Muscle of back (tissue), 11 donors: Measurements from ENCODE around the gene SMS. TPM values are rescaled to one million over a fixed set of nuclear protein-coding genes. Genes with fewer than 3 reads are reported as not detected.

Experiments used
- DNase-seq, 3 donors: peaks; one replicate each; pipeline versions ENCODE4 v3.0.0 to v3.0.0-alpha.2; 2013
- polyA plus RNA-seq, 10 donors: library from polyadenylated mRNA; unstranded; fragments of 120-200 nt; gene quantifications; one replicate each; pipeline ENCODE4 v1.2.1, GENCODE V29; 2013; ENCODE audit not compliant: insufficient read length in 10 of 10

The SMS gene
- polyA plus RNA-seq, 10 donors: 69.0 to 99.4 (median 89.3) TPM

DNA sequence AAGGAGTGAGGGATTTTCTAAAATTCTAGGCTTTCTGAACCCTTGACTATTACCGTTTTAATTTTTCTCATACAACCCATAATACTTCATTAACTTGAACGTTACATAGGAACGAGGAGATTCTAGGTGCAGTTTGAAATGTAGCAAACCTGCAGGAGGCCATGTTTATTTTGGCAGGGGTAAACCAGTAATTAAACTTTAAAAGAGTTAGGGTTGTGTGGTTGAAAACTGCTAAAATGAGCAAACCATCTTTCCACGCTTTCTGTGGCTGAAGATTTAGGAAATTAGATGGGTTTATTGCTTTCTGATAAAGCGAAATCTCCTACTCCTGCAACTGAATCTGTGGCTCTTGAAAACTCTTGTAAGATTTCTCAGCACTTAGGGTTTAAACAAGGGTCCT, 93.3 kb downstream of the SMS start:
- no peak for DNase-seq

DNA sequence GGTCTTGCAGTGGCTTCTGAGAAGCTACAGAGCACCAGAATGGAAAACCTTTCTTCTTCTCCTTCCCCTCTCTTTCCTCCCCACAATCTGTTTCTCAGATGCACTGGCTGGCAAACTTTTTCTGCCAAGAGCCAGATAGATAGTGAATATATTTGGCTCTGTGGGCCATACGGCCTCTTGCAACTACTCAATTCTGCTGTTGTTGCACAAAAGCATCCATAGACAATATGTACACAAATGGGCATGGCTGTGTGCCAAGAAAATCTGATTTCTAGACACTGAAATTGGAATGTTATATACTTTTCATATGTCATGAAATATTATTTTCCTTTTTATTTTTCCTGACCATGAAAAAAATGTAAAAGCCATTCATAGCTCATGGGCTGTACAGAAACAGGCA, 94.7 kb downstream of the SMS start:
- DNase-seq: no peak

DNA sequence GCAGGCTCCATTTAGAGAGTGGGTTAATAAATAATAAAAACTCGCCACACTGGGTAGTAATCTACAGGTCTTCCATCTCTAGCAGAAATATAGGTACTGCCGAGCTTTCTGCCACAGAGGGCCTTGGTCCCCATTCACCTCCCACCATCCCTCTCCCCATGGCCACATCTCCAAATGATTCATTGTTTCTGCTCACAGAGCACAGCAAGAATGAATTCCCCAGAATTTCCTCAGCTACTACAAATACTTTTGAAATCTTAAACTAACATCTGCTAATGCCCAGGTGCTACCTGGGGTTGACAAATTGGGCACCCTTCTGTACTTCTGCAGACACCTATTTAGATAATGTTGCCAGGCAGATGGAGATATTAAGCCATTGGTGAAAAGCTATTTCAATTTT, 96.7 kb downstream of the SMS start:
- no peak for DNase-seq

DNA sequence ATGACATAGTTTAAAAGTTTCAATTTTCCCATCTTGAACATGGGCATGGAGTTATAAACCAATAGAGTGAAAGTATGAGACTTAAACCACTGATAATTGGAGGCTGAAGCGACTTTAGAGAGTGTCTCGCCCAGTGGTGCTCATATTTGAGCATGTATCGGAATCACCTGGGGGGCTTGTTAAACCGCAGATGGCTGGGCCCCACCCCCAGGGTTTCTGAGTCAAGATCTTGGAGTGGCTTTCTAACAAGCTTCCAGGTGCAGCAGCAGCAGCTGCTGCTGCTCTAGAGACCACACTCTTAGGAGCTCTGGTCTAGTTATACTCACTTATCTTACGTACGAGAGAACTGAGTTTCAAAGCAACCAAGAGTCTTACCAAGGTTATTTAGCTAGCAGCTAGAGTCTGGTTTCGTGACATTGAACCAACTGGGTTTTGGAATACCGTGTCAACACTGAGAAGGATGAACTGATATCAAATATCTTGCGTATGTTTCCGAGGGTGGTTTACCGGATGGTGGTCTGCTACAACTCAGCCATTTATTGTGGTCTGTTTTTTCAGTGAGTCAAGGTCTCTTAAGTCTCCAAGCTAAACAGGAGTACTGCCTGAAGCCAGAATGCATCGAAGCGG, 97.5 kb downstream of the SMS start:
- no peak for DNase-seq

DNA sequence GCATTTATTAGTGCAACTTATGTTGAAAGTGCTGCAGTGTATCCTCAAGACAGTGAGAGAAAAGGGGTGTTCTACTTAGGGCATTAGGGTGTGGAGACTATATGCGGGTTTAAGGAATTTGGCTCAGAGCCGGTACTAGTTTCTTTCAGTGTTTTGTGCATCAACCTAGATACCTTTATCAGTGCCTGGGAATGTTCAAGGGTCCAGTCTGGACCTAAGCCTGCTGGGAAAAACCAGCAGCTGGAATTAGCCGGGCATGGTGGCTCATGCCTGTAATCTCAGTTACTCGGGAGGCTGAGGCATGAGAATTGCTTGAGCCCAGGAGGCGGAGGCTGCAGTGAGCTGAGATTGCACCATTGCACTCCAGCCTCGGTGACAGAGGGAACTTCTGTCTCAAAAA, 99.0 kb downstream of the SMS start:
- DNase-seq: no peak

DNA sequence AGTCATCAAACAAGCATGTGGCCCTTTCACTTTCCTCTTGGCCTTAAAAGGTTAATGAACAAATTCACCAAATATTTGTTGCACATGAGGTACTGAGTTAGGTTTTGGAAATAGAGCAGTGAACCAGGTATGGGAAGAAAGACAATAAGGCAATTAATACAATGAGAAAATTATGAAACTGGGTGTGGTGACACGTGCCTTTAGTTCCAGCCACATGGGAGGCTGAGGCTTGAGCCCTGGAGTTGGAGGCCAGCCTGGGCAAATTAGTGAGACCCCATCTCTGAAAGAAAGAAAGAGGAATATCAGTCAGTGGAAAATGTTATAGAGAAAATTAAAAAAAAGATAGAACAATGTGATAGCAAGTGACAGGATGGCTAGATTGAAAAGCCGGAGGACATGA, 99.7 kb downstream of the SMS start:
- DNase-seq: no peak

DNA sequence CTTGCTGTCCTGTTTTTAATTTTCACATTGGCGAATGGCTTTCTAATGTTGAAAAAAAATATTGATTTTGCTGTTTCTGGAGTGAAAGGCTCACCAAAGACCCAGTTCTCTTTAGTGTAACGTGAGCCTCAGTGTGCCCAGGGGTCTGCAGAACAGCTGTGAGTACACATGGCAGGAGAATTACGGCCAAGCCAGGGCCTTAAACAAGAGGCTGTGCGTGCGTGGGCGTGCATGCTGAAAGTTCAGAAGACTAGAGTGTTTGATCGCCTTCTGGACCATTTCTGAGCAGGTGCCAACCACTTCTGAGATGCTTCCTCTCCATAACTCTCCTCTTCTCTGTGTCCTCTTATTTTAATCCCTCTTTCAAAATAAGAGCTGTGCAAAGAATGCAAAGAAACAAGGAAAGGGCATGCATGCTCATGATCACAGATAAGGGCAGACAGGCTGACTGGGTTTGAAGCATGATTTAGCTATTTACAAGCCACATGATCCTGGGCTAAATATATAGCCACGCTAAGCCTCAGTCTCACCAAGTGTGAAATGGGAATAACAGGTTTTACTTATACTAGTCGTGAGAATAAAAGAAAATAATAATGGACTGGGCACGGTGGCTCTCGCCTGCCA, 101.5 kb downstream of the SMS start:
- DNase-seq: peak in 1 of 3 donors; percentile 29

DNA sequence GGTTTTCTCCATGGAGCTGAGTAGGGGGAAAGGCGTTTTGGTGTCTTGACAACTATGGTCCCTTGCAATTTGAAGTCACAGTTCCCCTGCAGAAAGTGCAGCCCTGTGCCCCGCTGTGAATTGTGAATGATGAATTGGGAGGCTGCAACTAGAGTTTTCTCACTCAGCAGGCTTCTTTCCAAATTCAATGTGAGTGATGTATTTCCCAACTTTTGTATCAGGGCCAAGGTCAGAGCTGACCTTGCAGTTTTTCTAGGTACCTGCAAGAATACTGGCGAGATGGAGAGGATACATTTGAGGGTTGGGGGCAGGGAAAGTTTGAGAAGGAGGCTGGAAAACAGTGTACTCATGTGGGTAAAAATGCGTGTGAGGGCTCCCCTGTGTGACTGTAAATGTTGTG, 103.4 kb downstream of the SMS start:
- DNase-seq: no peak

Other genes starting within 250 kb of the SMS start
- gene SMPX, start 182.6 kb upstream of the SMS start, polyA plus RNA-seq: 100 to 1,000 TPM; 174 to 330 (median 257) TPM
- gene MBTPS2, start 101.1 kb upstream of the SMS start, polyA plus RNA-seq: 10 to 100 TPM; 20.5 to 30.9 (median 22.7) TPM
- 1 to 10 TPM; 1.1 to 2.2 (median 1.7) TPM for gene YY2, start 84.7 kb upstream of the SMS start, polyA plus RNA-seq
- 1 to 10 TPM in 4 of 10 donors, under 1 TPM in 6; 0.56 to 3.9 (median 0.97) TPM for gene PHEX, start 91.6 kb downstream of the SMS start, polyA plus RNA-seq